Measurements from ENCODE around the gene RASGRP4. TPM values are rescaled to one million over a fixed set of nuclear protein-coding genes. Genes with fewer than 3 reads are reported as not detected.

Gene RASGRP4
- total and polyA plus RNA-seq, 10 of the 15 experiments (the other 5 are each of a cell fraction or from before 2014, with no cell fraction given) = 0.24 to 7.4 (median 3.3) TPM

DNA sequence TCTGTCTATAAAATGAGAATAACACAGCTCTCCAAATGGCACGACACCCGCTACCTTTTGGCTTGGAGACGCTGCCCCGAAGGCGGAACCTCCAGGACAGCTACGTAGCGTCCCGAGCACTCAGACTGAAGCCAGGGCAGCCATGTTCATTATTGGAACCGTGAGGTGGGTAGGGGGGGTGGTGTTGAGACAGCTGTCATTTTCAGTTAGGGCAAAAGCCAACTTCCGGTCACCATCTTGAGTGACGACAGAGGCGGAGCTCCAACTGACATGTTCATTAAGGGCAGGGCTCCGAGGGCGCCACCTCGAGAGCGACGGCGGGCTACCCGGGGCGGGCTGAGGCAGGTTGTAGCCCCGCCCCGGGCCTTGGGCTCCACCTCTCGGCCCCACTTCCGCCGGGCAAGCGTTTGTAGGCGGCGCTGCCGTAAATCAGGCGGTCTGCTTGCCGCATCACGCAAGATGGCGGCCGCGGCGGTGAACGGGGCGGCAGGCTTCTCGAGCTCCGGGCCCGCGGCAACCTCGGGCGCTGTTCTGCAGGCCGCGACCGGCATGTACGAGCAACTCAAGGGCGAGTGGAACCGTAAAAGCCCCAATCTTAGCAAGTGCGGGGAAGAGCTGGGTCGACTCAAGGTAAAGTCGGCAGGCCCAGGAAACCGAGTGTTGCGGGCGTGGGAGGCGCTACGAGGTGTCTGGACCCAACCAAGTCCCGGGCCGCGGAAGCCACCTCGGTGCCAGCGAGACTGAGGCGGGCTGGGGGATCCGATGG lies 51.5 kb downstream of the RASGRP4 start, which contains the start of gene PSMD8 (continued):
- TF ChIP-seq TCF12 (IDR thresholded peaks at IDR 0.05; ENCODE audit: low read depth, low read length) (peak; percentile 77), IRF5 (IDR thresholded peaks at IDR 0.05; ENCODE audit: borderline replicate concordance) (no peak), NR2C2 (IDR thresholded peaks at IDR 0.05; ENCODE audit: borderline replicate concordance, control insufficient read depth, insufficient read length, low read depth) (no peak), ZNF622 (IDR thresholded peaks at IDR 0.05) (no peak), CHD2 (IDR thresholded peaks at IDR 0.05; ENCODE audit: borderline replicate concordance, low read depth, low read length) (peak; percentile 79), BRCA1 (IDR thresholded peaks at IDR 0.05; ENCODE audit: low read depth, low read length) (no peak), KDM1A (IDR thresholded peaks at IDR 0.05; ENCODE audit: borderline replicate concordance) (no peak), ZNF207 (IDR thresholded peaks at IDR 0.05; ENCODE audit: borderline replicate concordance) (peak; percentile 92; the same call in 1 of the 2 replicates), BMI1 (IDR thresholded peaks at IDR 0.05; ENCODE audit: borderline replicate concordance) (no peak), IKZF1 (conservative IDR thresholded peaks at IDR 0.05) (peak; percentile 73), ATF2 (IDR thresholded peaks at IDR 0.05; ENCODE audit: low read length) (no peak), SMC3 (IDR thresholded peaks at IDR 0.05; ENCODE audit: borderline replicate concordance, low read length) (no peak; the same call in 1 of the 2 replicates), SP1 (IDR thresholded peaks at IDR 0.05; ENCODE audit: low read depth, low read length) (peak; percentile 51), NBN (IDR thresholded peaks at IDR 0.05) (peak; percentile 74), NR2F1 (conservative IDR thresholded peaks at IDR 0.05) (0 out of 2 replicates have a peak, but pooled peaks have one; percentile 42), STAT1 (conservative IDR thresholded peaks at IDR 0.05) (peak; percentile 93; the same call in 1 of the 2 replicates), TCF3 (IDR thresholded peaks at IDR 0.05; ENCODE audit: borderline replicate concordance, insufficient read depth, low read depth, low read length) (peak; percentile 82; the same call in 1 of the 2 replicates), EED (IDR thresholded peaks at IDR 0.05; ENCODE audit: low read depth) (no peak), CBX5 (IDR thresholded peaks at IDR 0.05; ENCODE audit: low read depth) (no peak), EP300 (IDR thresholded peaks at IDR 0.05; ENCODE audit: borderline replicate concordance in 1 of 2, control insufficient read depth in 1 of 2, low read depth in 2 of 2, low read length in 2 of 2) (no peak; a peak in 1 of 4 replicates), HDGF (IDR thresholded peaks at IDR 0.05) (peak; percentile 50; the same call in 1 of the 2 replicates)
- TF ChIP-seq, protein P1, sequence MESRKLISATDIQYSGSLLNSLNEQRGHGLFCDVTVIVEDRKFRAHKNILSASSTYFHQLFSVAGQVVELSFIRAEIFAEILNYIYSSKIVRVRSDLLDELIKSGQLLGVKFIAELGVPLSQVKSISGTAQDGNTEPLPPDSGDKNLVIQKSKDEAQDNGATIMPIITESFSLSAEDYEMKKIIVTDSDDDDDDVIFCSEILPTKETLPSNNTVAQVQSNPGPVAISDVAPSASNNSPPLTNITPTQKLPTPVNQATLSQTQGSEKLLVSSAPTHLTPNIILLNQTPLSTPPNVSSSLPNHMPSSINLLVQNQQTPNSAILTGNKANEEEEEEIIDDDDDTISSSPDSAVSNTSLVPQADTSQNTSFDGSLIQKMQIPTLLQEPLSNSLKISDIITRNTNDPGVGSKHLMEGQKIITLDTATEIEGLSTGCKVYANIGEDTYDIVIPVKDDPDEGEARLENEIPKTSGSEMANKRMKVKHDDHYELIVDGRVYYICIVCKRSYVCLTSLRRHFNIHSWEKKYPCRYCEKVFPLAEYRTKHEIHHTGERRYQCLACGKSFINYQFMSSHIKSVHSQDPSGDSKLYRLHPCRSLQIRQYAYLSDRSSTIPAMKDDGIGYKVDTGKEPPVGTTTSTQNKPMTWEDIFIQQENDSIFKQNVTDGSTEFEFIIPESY (IDR thresholded peaks at IDR 0.05) = no peak
- TF ChIP-seq, protein P2, sequence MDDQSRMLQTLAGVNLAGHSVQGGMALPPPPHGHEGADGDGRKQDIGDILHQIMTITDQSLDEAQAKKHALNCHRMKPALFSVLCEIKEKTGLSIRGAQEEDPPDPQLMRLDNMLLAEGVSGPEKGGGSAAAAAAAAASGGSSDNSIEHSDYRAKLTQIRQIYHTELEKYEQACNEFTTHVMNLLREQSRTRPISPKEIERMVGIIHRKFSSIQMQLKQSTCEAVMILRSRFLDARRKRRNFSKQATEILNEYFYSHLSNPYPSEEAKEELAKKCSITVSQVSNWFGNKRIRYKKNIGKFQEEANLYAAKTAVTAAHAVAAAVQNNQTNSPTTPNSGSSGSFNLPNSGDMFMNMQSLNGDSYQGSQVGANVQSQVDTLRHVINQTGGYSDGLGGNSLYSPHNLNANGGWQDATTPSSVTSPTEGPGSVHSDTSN (IDR thresholded peaks at IDR 0.05; ENCODE audit: insufficient replicate concordance, low read depth, low read length) = peak; percentile 80
- TF ChIP-seq, protein P3, sequence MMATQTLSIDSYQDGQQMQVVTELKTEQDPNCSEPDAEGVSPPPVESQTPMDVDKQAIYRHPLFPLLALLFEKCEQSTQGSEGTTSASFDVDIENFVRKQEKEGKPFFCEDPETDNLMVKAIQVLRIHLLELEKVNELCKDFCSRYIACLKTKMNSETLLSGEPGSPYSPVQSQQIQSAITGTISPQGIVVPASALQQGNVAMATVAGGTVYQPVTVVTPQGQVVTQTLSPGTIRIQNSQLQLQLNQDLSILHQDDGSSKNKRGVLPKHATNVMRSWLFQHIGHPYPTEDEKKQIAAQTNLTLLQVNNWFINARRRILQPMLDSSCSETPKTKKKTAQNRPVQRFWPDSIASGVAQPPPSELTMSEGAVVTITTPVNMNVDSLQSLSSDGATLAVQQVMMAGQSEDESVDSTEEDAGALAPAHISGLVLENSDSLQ (IDR thresholded peaks at IDR 0.05) = peak; percentile 96

Data from GM12878 (cell line).